Stimulated activated CD8-positive, alpha-beta memory T cell treated with anti-CD3 and anti-CD28 coated beads, Interleukin-4, amount 100 ng/mL, for 48 hours (primary cell): ENCODE results near the gene GNAT2.

Experiments
- DNase-seq: peaks from one replicate; pipeline ENCODE4 v3.0.0-alpha.2; 2020

Gene GNAT2

GRCh38 chr1:109626682-109627408 is 7.4 kb upstream of the GNAT2 start:
- no peak for DNase-seq

GRCh38 chr1:109625601-109626560 is 6.5 kb upstream of the GNAT2 start:
- DNase-seq = no peak

- DNase-seq = no peak
These were observed 5.8 kb upstream of the GNAT2 start for GRCh38 chr1:109625176-109625575.

GRCh38 chr1:109624201-109625010 is 5.0 kb upstream of the GNAT2 start:
- DNase-seq = no peak

- no peak for DNase-seq
These were observed 4.3 kb upstream of the GNAT2 start for GRCh38 chr1:109623601-109624161.

GRCh38 chr1:109622895-109623294 is 3.5 kb upstream of the GNAT2 start:
- no peak for DNase-seq

- DNase-seq = no peak
These were observed 2.9 kb upstream of the GNAT2 start for GRCh38 chr1:109622137-109622892.

- no peak for DNase-seq
These were observed 2.1 kb upstream of the GNAT2 start for GRCh38 chr1:109621379-109622136.

- DNase-seq = peak; percentile 98
These were observed 1.4 kb upstream of the GNAT2 start for GRCh38 chr1:109620841-109621286.

- DNase-seq = no peak
These were observed 980 bp upstream of the GNAT2 start for GRCh38 chr1:109620401-109620791.

GRCh38 chr1:109618661-109619575 is 498 bp downstream of the GNAT2 start:
- no peak for DNase-seq

- no peak for DNase-seq
These were observed 2.1 kb downstream of the GNAT2 start for GRCh38 chr1:109617291-109617801.

GRCh38 chr1:109616391-109616790 is 3.0 kb downstream of the GNAT2 start:
- no peak for DNase-seq

GRCh38 chr1:109615879-109616278 is 3.5 kb downstream of the GNAT2 start:
- no peak for DNase-seq

GRCh38 chr1:109613361-109614147 is 5.9 kb downstream of the GNAT2 start:
- DNase-seq = no peak

GRCh38 chr1:109611308-109611990 is 8.0 kb downstream of the GNAT2 start:
- no peak for DNase-seq

GRCh38 chr1:109610609-109611307 is 8.7 kb downstream of the GNAT2 start:
- no peak for DNase-seq

GRCh38 chr1:109609881-109610280 is 9.5 kb downstream of the GNAT2 start:
- no peak for DNase-seq
